IMR-90 (cell line): ENCODE data around the gene MINDY3. TPM values are rescaled to one million over a fixed set of nuclear protein-coding genes. Genes with fewer than 3 reads are reported as not detected.

Source experiments
- ATAC-seq: fragments of 200-7000 bp; cut with Tn5 transposase; 2 replicates; pipeline ENCODE4 v1.9.1; 2020; ENCODE audit warnings: low read depth, mild to moderate bottlenecking, moderate library complexity
- BruUV-seq: library from RNA; stranded (reverse); fragments of 400-500 nt; replicated peaks from 2 replicates; lab custom pipeline; 2021; lab: Mats Ljungman, UMichigan
- CTCF ChIA-PET: fragments of 300-600 bp; formaldehyde crosslinking; extraction: SDS; loops from one replicate; lab custom pipeline; 2021; ENCODE audit warnings: antibody characterized with exemption; lab: Yijun Ruan, JAX
- POLR2A ChIA-PET: fragments of 300-600 bp; sonication (Branson Sonifier 250); formaldehyde crosslinking; loops from one replicate; lab custom pipeline; 2022; ENCODE audit warnings: antibody characterized with exemption; ENCODE audit not compliant: unreplicated experiment; lab: Charles Lee
- DNase-seq: peaks from one replicate; pipeline ENCODE4 v3.0.0; 2013
- H2AFZ ChIP-seq: replicated peaks from 2 replicates; pipeline ENCODE3; 2013; ENCODE audit warnings: low read length, mild to moderate bottlenecking; ENCODE audit not compliant: poor library complexity
- H2AK5ac ChIP-seq: 2 replicates; pipeline ENCODE4 v1.6.1; 2013; ENCODE audit warnings: low read depth, low read length, inconsistent platforms
- H2AK9ac ChIP-seq: replicated peaks from 2 replicates; pipeline ENCODE3; 2013; ENCODE audit warnings: mild to moderate bottlenecking, low read depth, low read length, moderate library complexity; ENCODE audit not compliant: poor library complexity
- H2BK120ac ChIP-seq: 2 replicates; pipeline ENCODE4 v1.6.1; 2013; ENCODE audit warnings: low read depth, low read length, inconsistent platforms
- H2BK15ac ChIP-seq: 3 replicates; pipeline ENCODE4 v1.6.1; 2013; ENCODE audit warnings: low read depth, low read length, inconsistent platforms
- H2BK20ac ChIP-seq: 2 replicates; pipeline ENCODE4 v1.6.1; 2013; ENCODE audit warnings: low read depth, mild to moderate bottlenecking, inconsistent platforms, low read length, moderate library complexity
- H2BK5ac ChIP-seq: 2 replicates; pipeline ENCODE4 v1.6.1; 2013; ENCODE audit warnings: mild to moderate bottlenecking, low read depth, low read length, inconsistent platforms; ENCODE audit not compliant: poor library complexity, severe bottlenecking
- H3K14ac ChIP-seq: replicated peaks from 2 replicates; pipeline ENCODE4 v1.6.1; 2013; ENCODE audit warnings: low read depth, low read length, inconsistent platforms
- H3K18ac ChIP-seq: 2 replicates; pipeline ENCODE4 v1.6.1; 2013; ENCODE audit warnings: low read depth, low read length, control low read depth
- H3K23ac ChIP-seq: 2 replicates; pipeline ENCODE4 v1.6.1; 2013; ENCODE audit warnings: low read depth, low read length, inconsistent platforms
- H3K27ac ChIP-seq: 2 replicates; pipeline ENCODE4 v1.5.1; 2013; ENCODE audit warnings: mild to moderate bottlenecking, control low read depth, low read length; ENCODE audit not compliant: insufficient read depth
- H3K27me3 ChIP-seq: 2 replicates; pipeline ENCODE4 v1.6.1; 2013; ENCODE audit warnings: low read length; ENCODE audit not compliant: control insufficient read depth, insufficient read depth
- H3K36me3 ChIP-seq: 2 replicates; pipeline ENCODE4 v1.6.1; 2013; ENCODE audit warnings: low read length, mixed read lengths; ENCODE audit not compliant: control insufficient read depth, insufficient read depth
- H3K4ac ChIP-seq: 2 replicates; pipeline ENCODE4 v1.6.1; 2013; ENCODE audit warnings: low read depth, low read length, inconsistent platforms
- H3K4me1 ChIP-seq: 2 replicates; pipeline ENCODE4 v1.6.1; 2013; ENCODE audit warnings: low read length, mixed read lengths; ENCODE audit not compliant: control insufficient read depth, insufficient read depth
- H3K4me2 ChIP-seq: 2 replicates; pipeline ENCODE4 v1.6.1; 2013; ENCODE audit warnings: low read depth, mild to moderate bottlenecking, control low read depth, low read length, moderate library complexity
- H3K4me3 ChIP-seq: 2 replicates; pipeline ENCODE4 v1.5.1; 2013; ENCODE audit warnings: low read depth, mild to moderate bottlenecking, control low read depth, low read length, moderate library complexity; ENCODE audit not compliant: insufficient read depth
- H3K56ac ChIP-seq: 2 replicates; pipeline ENCODE4 v1.6.1; 2013; ENCODE audit warnings: low read length, inconsistent platforms; ENCODE audit not compliant: insufficient read depth; ENCODE audit errors: extremely low read depth
- H3K79me1 ChIP-seq, 2 experiments: 2 replicates each; pipeline ENCODE4 v1.6.1; 2013; ENCODE audit warnings: low read length in 2 of 2, inconsistent platforms in 1 of 2, low read depth in 1 of 2
- H3K9ac ChIP-seq: 2 replicates; pipeline ENCODE4 v1.6.1; 2013; ENCODE audit warnings: low read depth, low read length, control low read depth
- H3K9me1 ChIP-seq: 2 replicates; pipeline ENCODE4 v1.6.1; 2013; ENCODE audit warnings: low read length, inconsistent platforms; ENCODE audit not compliant: insufficient read depth
- H3K9me3 ChIP-seq: 2 replicates; pipeline ENCODE4 v1.6.1; 2013; ENCODE audit warnings: low read length; ENCODE audit not compliant: control insufficient read depth, insufficient read depth
- H4K20me1 ChIP-seq: 2 replicates; pipeline ENCODE4 v1.6.1; 2013; ENCODE audit warnings: low read length, inconsistent platforms; ENCODE audit not compliant: insufficient read depth
- H4K5ac ChIP-seq: 2 replicates; pipeline ENCODE4 v1.6.1; 2013; ENCODE audit warnings: mild to moderate bottlenecking, low read depth, low read length, control low read depth
- H4K8ac ChIP-seq, 2 experiments: 2 replicates each; pipeline ENCODE4 v1.6.1; 2013; ENCODE audit warnings: low read depth in 2 of 2, low read length in 2 of 2, control low read depth in 1 of 2, inconsistent platforms in 1 of 2
- H4K91ac ChIP-seq: 2 replicates; pipeline ENCODE4 v1.6.1; 2013; ENCODE audit warnings: low read depth, low read length, inconsistent platforms; ENCODE audit not compliant: insufficient read depth
- MAFK ChIP-seq: IDR thresholded peaks from 2 replicates; pipeline ENCODE4 v1.6.1; 2012; ENCODE audit warnings: low read depth, low read length, improper control_type of control experiment
- MAZ ChIP-seq: IDR thresholded peaks from 2 replicates; pipeline ENCODE4 v1.6.1; 2012; ENCODE audit warnings: low read depth, mild to moderate bottlenecking, low read length, improper control_type of control experiment, moderate library complexity, borderline replicate concordance
- dilution Hi-C: fragments of 300-500 bp; cut with HindIII; formaldehyde crosslinking; loops from one replicate; pipeline ENCODE4 v1.14.3; 2018; ENCODE audit warnings: low sequenced_read_pairs; ENCODE audit not compliant: unreplicated experiment
- in situ Hi-C: fragments of 300-500 bp; cut with MboI; formaldehyde crosslinking; loops from 3 replicates; pipeline ENCODE4 v1.14.3; 2019; ENCODE audit warnings: low sequenced_read_pairs, inconsistent platforms, mixed read lengths
- intact Hi-C: fragments of 100-400 bp; cut with micrococcal nuclease; formaldehyde crosslinking; loops from 2 replicates; pipeline ENCODE4 v1.10.0; 2022
- polyA plus RNA-seq, 3 experiments: library from polyadenylated mRNA; depleted of rRNA; stranded (reverse); fragments of >200 nt; gene quantifications; 2 replicates each; pipeline ENCODE4 v1.2.3, GENCODE V29; 2012; ENCODE audit warnings: low replicate concordance in 1 of 3
- total RNA-seq: library from RNA; depleted of rRNA; stranded (reverse); fragments of >200 nt; gene quantifications from 2 replicates; pipeline ENCODE4 v1.2.3, GENCODE V29; 2012
- TF ChIP-seq, protein P1 (sequence below): fragments of 150-350 bp; IDR thresholded peaks from 2 replicates; pipeline ENCODE4 v1.6.1; 2017; ENCODE audit warnings: mild to moderate bottlenecking, antibody characterized with exemption, low read length, low read depth

Gene MINDY3
- total and polyA plus RNA-seq, 2 of the 4 experiments (the other 2 are of a cell fraction): 13.9 to 14.5 TPM

- Histone ChIP-seq H4K91ac (no peak overlapping the region), H2AK5ac (no peak overlapping the region), H3K9ac (no peak overlapping the region), H2BK20ac (no peak overlapping the region), H2BK5ac (no peak overlapping the region), H3K9me1 (no peaks in the 10 kb centered on the region), H3K9me3 (no peaks in the 10 kb centered on the region), H3K79me1 (peaks cover 0 to 12% of the 10 kb centered on the region in 2 experiments; a peak in 2 of 4 replicates), H3K27me3 (peaks cover 6% of the 10 kb centered on the region), H2AK9ac (no peak overlapping the region), H3K23ac (no peak overlapping the region), H3K56ac (no peak overlapping the region), H3K18ac (no peak overlapping the region), H4K8ac (no peak overlapping the region), H4K5ac (no peak overlapping the region), H2BK15ac (no peak overlapping the region), H3K36me3 (no peaks in the 10 kb centered on the region), H3K4me2 (no peak overlapping the region), H3K4me1 (no peaks in the 10 kb centered on the region), H3K27ac (no peak overlapping the region), H4K20me1 (no peaks in the 10 kb centered on the region), H3K4ac (no peak overlapping the region), H3K14ac (no peak overlapping the region), H2AFZ (no peak overlapping the region), H3K4me3 (no peak overlapping the region), H2BK120ac (no peak overlapping the region)
- DNase-seq: no peak
- intact Hi-C loops (no loop called here), in situ Hi-C loops (no loop called here), dilution Hi-C loops (no loop called here)
- no peak for ATAC-seq
- no TSS peak for BruUV-seq
- ChIA-PET CTCF (no interaction called here), POLR2A (no interaction called here)
- TF ChIP-seq MAZ (no peak), MAFK (no peak)
- TF ChIP-seq, protein P1, sequence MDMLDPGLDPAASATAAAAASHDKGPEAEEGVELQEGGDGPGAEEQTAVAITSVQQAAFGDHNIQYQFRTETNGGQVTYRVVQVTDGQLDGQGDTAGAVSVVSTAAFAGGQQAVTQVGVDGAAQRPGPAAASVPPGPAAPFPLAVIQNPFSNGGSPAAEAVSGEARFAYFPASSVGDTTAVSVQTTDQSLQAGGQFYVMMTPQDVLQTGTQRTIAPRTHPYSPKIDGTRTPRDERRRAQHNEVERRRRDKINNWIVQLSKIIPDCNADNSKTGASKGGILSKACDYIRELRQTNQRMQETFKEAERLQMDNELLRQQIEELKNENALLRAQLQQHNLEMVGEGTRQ: no peak
These were observed 3.4 kb upstream of the MINDY3 start for GRCh38 chr10:15863733-15864132.
